IPS-18a (cell line): ENCODE results near the gene LILRA6.
"Not testable (repeated sequence)": the region's sequence is repeated elsewhere in the genome, so short reads cannot be mapped to it uniquely, and the experiment has no call there.

ENCODE experiments used
- H3K27ac ChIP-seq: one replicate; pipeline ENCODE4 v1.5.1; 2013; ENCODE audit warnings: low read length
- H3K27me3 ChIP-seq: one replicate; pipeline ENCODE4 v1.6.1; 2013; ENCODE audit warnings: mild to moderate bottlenecking, low read length; ENCODE audit not compliant: control insufficient read depth, insufficient read depth
- H3K36me3 ChIP-seq: one replicate; pipeline ENCODE4 v1.6.1; 2013; ENCODE audit warnings: low read depth, low read length; ENCODE audit not compliant: control insufficient read depth
- H3K4me1 ChIP-seq: one replicate; pipeline ENCODE4 v1.6.1; 2013; ENCODE audit warnings: low read depth, low read length; ENCODE audit not compliant: control insufficient read depth
- H3K4me3 ChIP-seq: one replicate; pipeline ENCODE4 v1.5.1; 2013; ENCODE audit warnings: low read length
- H3K9ac ChIP-seq: one replicate; pipeline ENCODE4 v1.6.1; 2013; ENCODE audit warnings: mild to moderate bottlenecking, low read length, moderate library complexity
- H3K9me3 ChIP-seq: one replicate; pipeline ENCODE4 v1.6.1; 2013; ENCODE audit warnings: low read depth, low read length; ENCODE audit not compliant: control insufficient read depth

LILRA6 gene

GRCh38 chr19:54223277-54223936 is 19.2 kb downstream of the LILRA6 start:
- not testable (repeated sequence) for H3K27me3 ChIP-seq, H3K9ac ChIP-seq, H3K9me3 ChIP-seq, H3K4me3 ChIP-seq, H3K4me1 ChIP-seq, H3K36me3 ChIP-seq, H3K27ac ChIP-seq

GRCh38 chr19:54222474-54223276 is 19.9 kb downstream of the LILRA6 start, which contains the start of gene LILRB3:
TSS of gene LILRB3 (minus strand) at chr19:54223007. CDS start at chr19:54222976, 31 bp downstream.
- not testable (repeated sequence) for H3K27me3 ChIP-seq, H3K9ac ChIP-seq, H3K27ac ChIP-seq, H3K36me3 ChIP-seq, H3K4me1 ChIP-seq, H3K4me3 ChIP-seq, H3K9me3 ChIP-seq

GRCh38 chr19:54221947-54222346 is 20.6 kb downstream of the LILRA6 start:
- H3K27me3 ChIP-seq, H3K36me3 ChIP-seq, H3K9ac ChIP-seq, H3K9me3 ChIP-seq, H3K4me3 ChIP-seq, H3K27ac ChIP-seq, H3K4me1 ChIP-seq: not testable (repeated sequence)

- not testable (repeated sequence) for H3K27ac ChIP-seq, H3K27me3 ChIP-seq, H3K4me1 ChIP-seq, H3K36me3 ChIP-seq, H3K9me3 ChIP-seq, H3K4me3 ChIP-seq, H3K9ac ChIP-seq
Observed at GRCh38 chr19:54219702-54220101, 22.9 kb downstream of the LILRA6 start.

GRCh38 chr19:54218960-54219661 is 23.5 kb downstream of the LILRA6 start:
- Histone ChIP-seq H3K4me1 (no peaks in the 10 kb centered on the region), H3K36me3 (no peaks in the 10 kb centered on the region), H3K9me3 (no peaks in the 10 kb centered on the region), H3K27me3 (no peaks in the 10 kb centered on the region), H3K27ac (no peak overlapping the region), H3K9ac (no peak overlapping the region), H3K4me3 (no peak overlapping the region)

- Histone ChIP-seq H3K27ac (no peak overlapping the region), H3K4me3 (no peak overlapping the region), H3K27me3 (no peaks in the 10 kb centered on the region), H3K4me1 (no peaks in the 10 kb centered on the region), H3K36me3 (no peaks in the 10 kb centered on the region), H3K9ac (no peak overlapping the region), H3K9me3 (no peaks in the 10 kb centered on the region)
Observed at GRCh38 chr19:54218259-54218658, 24.3 kb downstream of the LILRA6 start.

GRCh38 chr19:54217517-54218247 is 24.9 kb downstream of the LILRA6 start:
- H3K36me3 ChIP-seq, H3K27ac ChIP-seq, H3K4me1 ChIP-seq, H3K9ac ChIP-seq, H3K27me3 ChIP-seq, H3K9me3 ChIP-seq, H3K4me3 ChIP-seq: not testable (repeated sequence)

GRCh38 chr19:54216869-54217268 is 25.7 kb downstream of the LILRA6 start:
- Histone ChIP-seq H3K36me3 (no peaks in the 10 kb centered on the region), H3K27ac (no peak overlapping the region), H3K4me1 (no peaks in the 10 kb centered on the region), H3K4me3 (no peak overlapping the region), H3K27me3 (no peaks in the 10 kb centered on the region), H3K9me3 (no peaks in the 10 kb centered on the region), H3K9ac (no peak overlapping the region)

GRCh38 chr19:54214734-54215133 is 27.9 kb downstream of the LILRA6 start:
- not testable (repeated sequence) for H3K9ac ChIP-seq, H3K4me1 ChIP-seq, H3K9me3 ChIP-seq, H3K36me3 ChIP-seq, H3K27me3 ChIP-seq, H3K4me3 ChIP-seq, H3K27ac ChIP-seq

- not testable (repeated sequence) for H3K4me1 ChIP-seq, H3K36me3 ChIP-seq, H3K9me3 ChIP-seq, H3K4me3 ChIP-seq, H3K27me3 ChIP-seq, H3K27ac ChIP-seq, H3K9ac ChIP-seq
Observed at GRCh38 chr19:54214217-54214616, 28.4 kb downstream of the LILRA6 start.

- Histone ChIP-seq H3K4me1 (no peaks in the 10 kb centered on the region), H3K27me3 (no peaks in the 10 kb centered on the region), H3K36me3 (peaks cover 22% of the 10 kb centered on the region), H3K4me3 (no peak overlapping the region), H3K9me3 (no peaks in the 10 kb centered on the region), H3K9ac (no peak overlapping the region), H3K27ac (no peak overlapping the region)
Observed at GRCh38 chr19:54211235-54211634, 31.4 kb downstream of the LILRA6 start.
